Measurements from ENCODE around the gene C5orf15.

C5orf15 gene

GRCh38 chr5:133948721-133949120, 19.7 kb downstream of the C5orf15 start:
- no peak overlapping the region for H3K9ac ChIP-seq (ENCODE audit: insufficient read length)
- no peak for TF ChIP-seq FOXP2 (optimal IDR thresholded peaks at IDR 0.05; ENCODE audit: control extremely low read depth, extremely low read length, insufficient read depth)
- TF ChIP-seq EZH2 (IDR thresholded peaks at IDR 0.05): no peak
- TF ChIP-seq POLR2AphosphoS5 (IDR thresholded peaks at IDR 0.05; ENCODE audit: borderline replicate concordance, low read depth, low read length): no peak
- H3K4me3 ChIP-seq: no peak overlapping the region
- no peaks in the 10 kb centered on the region for H3K36me3 ChIP-seq (ENCODE audit: insufficient read depth, low read length)
- DNase-seq (ENCODE audit: low read depth, low spot score): no peak
- no peaks in the 10 kb centered on the region for H3K9me3 ChIP-seq (ENCODE audit: low read depth, low read length)
- H3K27ac ChIP-seq: no peak overlapping the region

GRCh38 chr5:133947431-133947841, 21.0 kb downstream of the C5orf15 start:
- DNase-seq (ENCODE audit: low read depth, low spot score): no peak
- H3K27ac ChIP-seq: no peak overlapping the region
- H3K4me3 ChIP-seq: no peak overlapping the region

GRCh38 chr5:133945568-133945967, 22.9 kb downstream of the C5orf15 start:
- Histone ChIP-seq H3K27ac (no peak overlapping the region), H3K36me3 (ENCODE audit: insufficient read depth, low read length) (no peaks in the 10 kb centered on the region), H3K9ac (ENCODE audit: insufficient read length) (no peak overlapping the region), H3K4me3 (no peak overlapping the region), H3K9me3 (ENCODE audit: low read depth, low read length) (no peaks in the 10 kb centered on the region)
- DNase-seq (ENCODE audit: low read depth, low spot score): no peak
- TF ChIP-seq POLR2AphosphoS5 (IDR thresholded peaks at IDR 0.05; ENCODE audit: borderline replicate concordance, low read depth, low read length): no peak
- no peak for TF ChIP-seq FOXP2 (optimal IDR thresholded peaks at IDR 0.05; ENCODE audit: control extremely low read depth, extremely low read length, insufficient read depth)
- no peak for TF ChIP-seq EZH2 (IDR thresholded peaks at IDR 0.05)

More at GRCh38 chr5:133947431-133947841, 21.0 kb downstream of the C5orf15 start:
- H3K9me3 ChIP-seq (ENCODE audit: low read depth, low read length): no peaks in the 10 kb centered on the region
- TF ChIP-seq FOXP2 (optimal IDR thresholded peaks at IDR 0.05; ENCODE audit: control extremely low read depth, extremely low read length, insufficient read depth) (no peak), POLR2AphosphoS5 (IDR thresholded peaks at IDR 0.05; ENCODE audit: borderline replicate concordance, low read depth, low read length) (no peak), EZH2 (IDR thresholded peaks at IDR 0.05) (no peak)
- no peaks in the 10 kb centered on the region for H3K36me3 ChIP-seq (ENCODE audit: insufficient read depth, low read length)
- no peak overlapping the region for H3K9ac ChIP-seq (ENCODE audit: insufficient read length)

- no peak for DNase-seq (ENCODE audit: low read depth, low spot score)
- TF ChIP-seq POLR2AphosphoS5 (IDR thresholded peaks at IDR 0.05; ENCODE audit: borderline replicate concordance, low read depth, low read length) (no peak), EZH2 (IDR thresholded peaks at IDR 0.05) (no peak), FOXP2 (optimal IDR thresholded peaks at IDR 0.05; ENCODE audit: control extremely low read depth, extremely low read length, insufficient read depth) (no peak)
- Histone ChIP-seq H3K36me3 (ENCODE audit: insufficient read depth, low read length) (no peaks in the 10 kb centered on the region), H3K9me3 (ENCODE audit: low read depth, low read length) (no peaks in the 10 kb centered on the region), H3K27ac (no peak overlapping the region), H3K9ac (ENCODE audit: insufficient read length) (no peak overlapping the region), H3K4me3 (no peak overlapping the region)
These were observed 23.9 kb downstream of the C5orf15 start for GRCh38 chr5:133944263-133945185.

GRCh38 chr5:133943475-133943817, 25.0 kb downstream of the C5orf15 start:
- TF ChIP-seq FOXP2 (optimal IDR thresholded peaks at IDR 0.05; ENCODE audit: control extremely low read depth, extremely low read length, insufficient read depth): no peak
- no peak for TF ChIP-seq EZH2 (IDR thresholded peaks at IDR 0.05)
- TF ChIP-seq POLR2AphosphoS5 (IDR thresholded peaks at IDR 0.05; ENCODE audit: borderline replicate concordance, low read depth, low read length): no peak
- Histone ChIP-seq H3K4me3 (no peak overlapping the region), H3K36me3 (ENCODE audit: insufficient read depth, low read length) (no peaks in the 10 kb centered on the region), H3K9ac (ENCODE audit: insufficient read length) (no peak overlapping the region), H3K27ac (no peak overlapping the region), H3K9me3 (ENCODE audit: low read depth, low read length) (no peaks in the 10 kb centered on the region)
- no peak for DNase-seq (ENCODE audit: low read depth, low spot score)

- no peak overlapping the region for H3K27ac ChIP-seq
These were observed 25.6 kb downstream of the C5orf15 start for GRCh38 chr5:133942614-133943474.

GRCh38 chr5:133941456-133942196, 26.8 kb downstream of the C5orf15 start:
- H3K9me3 ChIP-seq (ENCODE audit: low read depth, low read length): no peaks in the 10 kb centered on the region
- no peak overlapping the region for H3K9ac ChIP-seq (ENCODE audit: insufficient read length)
- no peak overlapping the region for H3K4me3 ChIP-seq
- no peak overlapping the region for H3K27ac ChIP-seq
- no peak for DNase-seq (ENCODE audit: low read depth, low spot score)
- TF ChIP-seq FOXP2 (optimal IDR thresholded peaks at IDR 0.05; ENCODE audit: control extremely low read depth, extremely low read length, insufficient read depth) (no peak), EZH2 (IDR thresholded peaks at IDR 0.05) (no peak), POLR2AphosphoS5 (IDR thresholded peaks at IDR 0.05; ENCODE audit: borderline replicate concordance, low read depth, low read length) (no peak)
- H3K36me3 ChIP-seq (ENCODE audit: insufficient read depth, low read length): no peaks in the 10 kb centered on the region

More at GRCh38 chr5:133942614-133943474, 25.6 kb downstream of the C5orf15 start:
- H3K36me3 ChIP-seq (ENCODE audit: insufficient read depth, low read length): no peaks in the 10 kb centered on the region
- TF ChIP-seq FOXP2 (optimal IDR thresholded peaks at IDR 0.05; ENCODE audit: control extremely low read depth, extremely low read length, insufficient read depth) (no peak), EZH2 (IDR thresholded peaks at IDR 0.05) (no peak), POLR2AphosphoS5 (IDR thresholded peaks at IDR 0.05; ENCODE audit: borderline replicate concordance, low read depth, low read length) (no peak)
- DNase-seq (ENCODE audit: low read depth, low spot score): no peak
- H3K9me3 ChIP-seq (ENCODE audit: low read depth, low read length): no peaks in the 10 kb centered on the region
- H3K4me3 ChIP-seq: no peak overlapping the region
- H3K9ac ChIP-seq (ENCODE audit: insufficient read length): no peak overlapping the region
